ENCODE data around the gene NELFA.

Gene NELFA

DNA sequence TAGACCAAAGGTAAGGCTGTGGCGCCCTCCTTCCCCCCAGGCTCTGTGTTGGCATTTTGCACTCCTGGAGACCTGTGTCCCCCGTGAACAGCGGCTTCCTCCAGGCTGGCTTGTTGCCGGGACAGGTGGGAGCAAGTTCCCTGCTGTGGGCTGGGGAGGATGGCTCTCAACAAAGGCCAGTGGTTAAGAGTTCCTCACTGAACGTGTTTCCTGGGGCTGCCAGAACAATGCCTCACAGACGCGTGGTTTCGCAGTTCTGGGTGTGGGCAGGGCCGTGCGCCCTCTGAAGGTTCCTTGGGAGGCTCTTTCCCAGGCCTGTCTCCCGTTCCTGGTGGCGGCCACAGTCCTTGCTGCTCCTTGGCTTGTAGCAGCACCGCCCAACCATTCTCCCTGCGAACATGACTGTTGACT lies 33.4 kb downstream of the NELFA start:
- TF ChIP-seq NFIC (IDR thresholded peaks at IDR 0.05): no peak
- no peak for TF ChIP-seq TEAD4 (IDR thresholded peaks at IDR 0.05)
- TF ChIP-seq CEBPB (IDR thresholded peaks at IDR 0.05): no peak
- TF ChIP-seq, protein P1, sequence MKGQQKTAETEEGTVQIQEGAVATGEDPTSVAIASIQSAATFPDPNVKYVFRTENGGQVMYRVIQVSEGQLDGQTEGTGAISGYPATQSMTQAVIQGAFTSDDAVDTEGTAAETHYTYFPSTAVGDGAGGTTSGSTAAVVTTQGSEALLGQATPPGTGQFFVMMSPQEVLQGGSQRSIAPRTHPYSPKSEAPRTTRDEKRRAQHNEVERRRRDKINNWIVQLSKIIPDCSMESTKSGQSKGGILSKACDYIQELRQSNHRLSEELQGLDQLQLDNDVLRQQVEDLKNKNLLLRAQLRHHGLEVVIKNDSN (IDR thresholded peaks at IDR 0.05): no peak

DNA sequence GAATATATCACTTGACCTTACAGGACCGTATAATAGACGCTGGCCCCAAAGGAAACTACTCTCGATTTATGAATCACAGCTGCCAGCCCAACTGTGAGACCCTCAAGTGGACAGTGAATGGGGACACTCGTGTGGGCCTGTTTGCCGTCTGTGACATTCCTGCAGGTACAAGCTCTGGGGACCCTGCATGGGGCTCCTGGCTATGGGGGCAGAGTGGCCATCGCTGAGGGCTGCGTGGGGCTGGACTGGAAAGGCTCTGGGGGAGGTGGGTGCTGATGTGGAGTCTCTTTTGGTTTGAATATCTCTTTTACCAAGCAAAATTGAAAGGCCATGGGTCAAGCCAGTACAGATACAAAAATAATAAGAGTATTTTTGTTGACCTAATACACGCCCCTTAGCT lies 33.9 kb downstream of the NELFA start:
- TF ChIP-seq ZBTB7A (IDR thresholded peaks at IDR 0.05; ENCODE audit: low read depth): no peak
- TF ChIP-seq, protein P2, sequence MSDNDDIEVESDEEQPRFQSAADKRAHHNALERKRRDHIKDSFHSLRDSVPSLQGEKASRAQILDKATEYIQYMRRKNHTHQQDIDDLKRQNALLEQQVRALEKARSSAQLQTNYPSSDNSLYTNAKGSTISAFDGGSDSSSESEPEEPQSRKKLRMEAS (IDR thresholded peaks at IDR 0.05): no peak
- TF ChIP-seq, protein P1 (IDR thresholded peaks at IDR 0.05): no peak

DNA sequence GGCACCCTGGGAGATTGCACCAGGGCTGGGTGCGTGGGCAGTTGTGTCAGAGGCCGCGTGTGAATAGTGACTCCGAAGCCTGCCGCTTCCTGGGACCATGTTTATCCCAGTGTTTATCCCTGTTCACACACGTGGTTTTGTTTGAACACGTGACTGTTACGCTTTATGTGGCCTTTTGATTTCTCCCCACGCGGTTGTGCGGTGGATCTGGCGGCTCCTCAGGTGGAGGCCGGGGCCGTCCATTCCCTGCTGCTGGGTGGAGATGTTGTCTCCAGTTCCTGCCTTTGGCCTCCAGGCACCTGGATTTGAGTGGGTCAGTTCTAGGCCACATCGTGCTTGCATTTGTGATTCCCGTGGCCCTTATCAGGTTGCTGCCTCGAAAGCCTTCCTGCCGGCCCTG lies 35.1 kb downstream of the NELFA start:
- TF ChIP-seq TCF12 (IDR thresholded peaks at IDR 0.05; ENCODE audit: low read depth): no peak
- no peak for TF ChIP-seq CREB1 (IDR thresholded peaks at IDR 0.05; ENCODE audit: low read depth)
- TF ChIP-seq EP300 (IDR thresholded peaks at IDR 0.05; ENCODE audit: borderline replicate concordance): no peak
- no peak for TF ChIP-seq RAD21 (IDR thresholded peaks at IDR 0.05; ENCODE audit: low read depth)
- no peak for TF ChIP-seq EGR1 (IDR thresholded peaks at IDR 0.05)
- TF ChIP-seq, protein P3, sequence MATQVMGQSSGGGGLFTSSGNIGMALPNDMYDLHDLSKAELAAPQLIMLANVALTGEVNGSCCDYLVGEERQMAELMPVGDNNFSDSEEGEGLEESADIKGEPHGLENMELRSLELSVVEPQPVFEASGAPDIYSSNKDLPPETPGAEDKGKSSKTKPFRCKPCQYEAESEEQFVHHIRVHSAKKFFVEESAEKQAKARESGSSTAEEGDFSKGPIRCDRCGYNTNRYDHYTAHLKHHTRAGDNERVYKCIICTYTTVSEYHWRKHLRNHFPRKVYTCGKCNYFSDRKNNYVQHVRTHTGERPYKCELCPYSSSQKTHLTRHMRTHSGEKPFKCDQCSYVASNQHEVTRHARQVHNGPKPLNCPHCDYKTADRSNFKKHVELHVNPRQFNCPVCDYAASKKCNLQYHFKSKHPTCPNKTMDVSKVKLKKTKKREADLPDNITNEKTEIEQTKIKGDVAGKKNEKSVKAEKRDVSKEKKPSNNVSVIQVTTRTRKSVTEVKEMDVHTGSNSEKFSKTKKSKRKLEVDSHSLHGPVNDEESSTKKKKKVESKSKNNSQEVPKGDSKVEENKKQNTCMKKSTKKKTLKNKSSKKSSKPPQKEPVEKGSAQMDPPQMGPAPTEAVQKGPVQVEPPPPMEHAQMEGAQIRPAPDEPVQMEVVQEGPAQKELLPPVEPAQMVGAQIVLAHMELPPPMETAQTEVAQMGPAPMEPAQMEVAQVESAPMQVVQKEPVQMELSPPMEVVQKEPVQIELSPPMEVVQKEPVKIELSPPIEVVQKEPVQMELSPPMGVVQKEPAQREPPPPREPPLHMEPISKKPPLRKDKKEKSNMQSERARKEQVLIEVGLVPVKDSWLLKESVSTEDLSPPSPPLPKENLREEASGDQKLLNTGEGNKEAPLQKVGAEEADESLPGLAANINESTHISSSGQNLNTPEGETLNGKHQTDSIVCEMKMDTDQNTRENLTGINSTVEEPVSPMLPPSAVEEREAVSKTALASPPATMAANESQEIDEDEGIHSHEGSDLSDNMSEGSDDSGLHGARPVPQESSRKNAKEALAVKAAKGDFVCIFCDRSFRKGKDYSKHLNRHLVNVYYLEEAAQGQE (IDR thresholded peaks at IDR 0.05; ENCODE audit: low read depth): no peak
- TF ChIP-seq TEAD4 (IDR thresholded peaks at IDR 0.05): no peak
- TF ChIP-seq TAF1 (IDR thresholded peaks at IDR 0.05; ENCODE audit: low read depth): no peak
- no peak for TF ChIP-seq ZBTB7A (IDR thresholded peaks at IDR 0.05; ENCODE audit: low read depth)
- TF ChIP-seq, protein P1 (IDR thresholded peaks at IDR 0.05): no peak

DNA sequence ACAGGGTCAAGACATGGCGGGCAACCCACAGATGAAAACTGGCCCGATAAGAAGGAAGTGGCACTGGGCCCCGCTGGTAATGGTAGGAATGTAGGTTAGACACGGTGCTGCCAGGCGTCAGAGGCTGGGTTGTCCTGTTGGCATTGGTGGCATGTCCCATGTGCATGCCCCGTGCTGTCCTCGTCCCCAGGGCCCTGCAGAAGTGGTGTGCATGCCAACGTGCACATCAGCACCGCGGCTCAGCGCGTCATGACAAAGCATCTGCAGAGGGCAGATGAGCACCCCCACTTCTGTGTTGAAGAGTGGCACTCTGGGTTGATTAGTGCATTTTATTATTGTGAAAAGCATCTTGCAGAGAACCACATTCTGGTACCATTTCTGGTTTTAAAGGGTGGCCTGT lies 35.6 kb downstream of the NELFA start:
- TF ChIP-seq NFIC (IDR thresholded peaks at IDR 0.05): no peak
- no peak for TF ChIP-seq YY1 (IDR thresholded peaks at IDR 0.05; ENCODE audit: low read depth)
- TF ChIP-seq ZBTB7A (IDR thresholded peaks at IDR 0.05; ENCODE audit: low read depth): no peak
- TF ChIP-seq RAD21 (IDR thresholded peaks at IDR 0.05; ENCODE audit: low read depth): no peak
- TF ChIP-seq TCF12 (IDR thresholded peaks at IDR 0.05; ENCODE audit: low read depth): no peak
- no peak for TF ChIP-seq TAF1 (IDR thresholded peaks at IDR 0.05; ENCODE audit: low read depth)
- TF ChIP-seq, protein P3 (IDR thresholded peaks at IDR 0.05; ENCODE audit: low read depth): no peak
- no peak for TF ChIP-seq EGR1 (IDR thresholded peaks at IDR 0.05)
- no peak for TF ChIP-seq CEBPB (IDR thresholded peaks at IDR 0.05)
- TF ChIP-seq, protein P1 (IDR thresholded peaks at IDR 0.05): no peak
- no peak for TF ChIP-seq EP300 (IDR thresholded peaks at IDR 0.05; ENCODE audit: borderline replicate concordance)
- TF ChIP-seq TEAD4 (IDR thresholded peaks at IDR 0.05): no peak
- TF ChIP-seq, protein P2 (IDR thresholded peaks at IDR 0.05): no peak
- TF ChIP-seq FOXM1 (IDR thresholded peaks at IDR 0.05; ENCODE audit: borderline replicate concordance, low read depth): no peak

DNA sequence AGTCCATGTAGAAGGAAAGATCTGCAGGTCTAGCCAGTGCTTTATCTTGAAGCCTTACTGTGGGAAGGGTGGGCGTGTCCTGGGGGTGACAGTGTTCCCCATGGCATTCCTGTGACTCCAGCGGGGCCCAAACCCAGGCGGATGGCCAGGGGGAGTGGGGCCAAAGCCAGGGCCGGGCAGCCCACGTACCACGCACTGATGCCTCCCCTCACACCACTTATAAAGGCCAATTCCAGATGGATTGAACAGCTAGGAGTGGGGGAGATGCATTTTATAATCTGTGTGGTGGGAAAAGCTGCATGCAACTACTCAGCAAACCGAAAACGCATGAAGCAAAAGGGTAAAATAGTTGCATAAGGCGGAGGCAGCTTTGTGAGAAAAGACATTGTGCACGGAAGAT lies 36.4 kb downstream of the NELFA start:
- TF ChIP-seq TEAD4 (IDR thresholded peaks at IDR 0.05) (no peak), EP300 (IDR thresholded peaks at IDR 0.05; ENCODE audit: borderline replicate concordance) (no peak), EGR1 (IDR thresholded peaks at IDR 0.05) (no peak), RAD21 (IDR thresholded peaks at IDR 0.05; ENCODE audit: low read depth) (no peak), NFIC (IDR thresholded peaks at IDR 0.05) (no peak), CREB1 (IDR thresholded peaks at IDR 0.05; ENCODE audit: low read depth) (no peak), FOXM1 (IDR thresholded peaks at IDR 0.05; ENCODE audit: borderline replicate concordance, low read depth) (no peak), YY1 (IDR thresholded peaks at IDR 0.05; ENCODE audit: low read depth) (no peak), TCF12 (IDR thresholded peaks at IDR 0.05; ENCODE audit: low read depth) (no peak), ZBTB7A (IDR thresholded peaks at IDR 0.05; ENCODE audit: low read depth) (no peak), TAF1 (IDR thresholded peaks at IDR 0.05; ENCODE audit: low read depth) (no peak), CEBPB (IDR thresholded peaks at IDR 0.05) (no peak)
- TF ChIP-seq, protein P2 (IDR thresholded peaks at IDR 0.05): no peak
- TF ChIP-seq, protein P1 (IDR thresholded peaks at IDR 0.05): no peak
- TF ChIP-seq, protein P3 (IDR thresholded peaks at IDR 0.05; ENCODE audit: low read depth): no peak
